MG63 (cell line): Measurements from ENCODE around the gene SLC66A1. TPM values are rescaled to one million over a fixed set of nuclear protein-coding genes. Genes with fewer than 3 reads are reported as not detected.

Experiments
- DNase-seq: peaks from one replicate; pipeline ENCODE4 v3.0.0-alpha.2; 2020
- H3K27me3 ChIP-seq: fragments of 250-450 bp; sonication (Bioruptor Pico); 2 replicates; pipeline ENCODE4 v1.5.1; 2020; ENCODE audit warnings: mild to moderate bottlenecking, moderate library complexity
- H3K36me3 ChIP-seq: fragments of 250-450 bp; sonication (Bioruptor Pico); 2 replicates; pipeline ENCODE4 v1.5.1; 2020; ENCODE audit warnings: mild to moderate bottlenecking, moderate library complexity
- H3K4me3 ChIP-seq: fragments of 250-450 bp; sonication (Bioruptor Pico); 2 replicates; pipeline ENCODE4 v1.5.1; 2020; ENCODE audit warnings: mild to moderate bottlenecking, moderate library complexity
- H3K9me3 ChIP-seq: fragments of 250-450 bp; sonication (Bioruptor Pico); 2 replicates; pipeline ENCODE4 v1.5.1; 2020; ENCODE audit warnings: mild to moderate bottlenecking, moderate library complexity
- total RNA-seq: library from RNA; depleted of rRNA; stranded (reverse); fragments of >200 nt; shearing (Covaris generic); gene quantifications from 2 replicates; pipeline ENCODE4 v1.2.3, GENCODE V29; 2014; ENCODE audit warnings: low replicate concordance; rRNA removed

SLC66A1 gene
- total RNA-seq, 1 experiment from 2014 or later = 19.9 TPM

- peaks cover 46% of the 10 kb centered on the region for H3K36me3 ChIP-seq
- no peak for DNase-seq
- no peaks in the 10 kb centered on the region for H3K27me3 ChIP-seq
- H3K4me3 ChIP-seq = no peak overlapping the region
- no peaks in the 10 kb centered on the region for H3K9me3 ChIP-seq
These were observed 62.1 kb downstream of the SLC66A1 start for GRCh38 chr1:19374083-19374801.

GRCh38 chr1:19374926-19375325 is 62.8 kb downstream of the SLC66A1 start:
- Histone ChIP-seq H3K36me3 (peaks cover 53% of the 10 kb centered on the region), H3K9me3 (no peaks in the 10 kb centered on the region), H3K27me3 (no peaks in the 10 kb centered on the region), H3K4me3 (no peak overlapping the region)
- no peak for DNase-seq

GRCh38 chr1:19375631-19376400 is 63.7 kb downstream of the SLC66A1 start:
- Histone ChIP-seq H3K36me3 (peaks cover 59% of the 10 kb centered on the region), H3K4me3 (no peak overlapping the region), H3K9me3 (no peaks in the 10 kb centered on the region), H3K27me3 (no peaks in the 10 kb centered on the region)
- DNase-seq = no peak

- Histone ChIP-seq H3K36me3 (peaks cover 59% of the 10 kb centered on the region), H3K27me3 (no peaks in the 10 kb centered on the region), H3K4me3 (no peak overlapping the region), H3K9me3 (no peaks in the 10 kb centered on the region)
- DNase-seq = no peak
These were observed 64.6 kb downstream of the SLC66A1 start for GRCh38 chr1:19376428-19377372.

DNA sequence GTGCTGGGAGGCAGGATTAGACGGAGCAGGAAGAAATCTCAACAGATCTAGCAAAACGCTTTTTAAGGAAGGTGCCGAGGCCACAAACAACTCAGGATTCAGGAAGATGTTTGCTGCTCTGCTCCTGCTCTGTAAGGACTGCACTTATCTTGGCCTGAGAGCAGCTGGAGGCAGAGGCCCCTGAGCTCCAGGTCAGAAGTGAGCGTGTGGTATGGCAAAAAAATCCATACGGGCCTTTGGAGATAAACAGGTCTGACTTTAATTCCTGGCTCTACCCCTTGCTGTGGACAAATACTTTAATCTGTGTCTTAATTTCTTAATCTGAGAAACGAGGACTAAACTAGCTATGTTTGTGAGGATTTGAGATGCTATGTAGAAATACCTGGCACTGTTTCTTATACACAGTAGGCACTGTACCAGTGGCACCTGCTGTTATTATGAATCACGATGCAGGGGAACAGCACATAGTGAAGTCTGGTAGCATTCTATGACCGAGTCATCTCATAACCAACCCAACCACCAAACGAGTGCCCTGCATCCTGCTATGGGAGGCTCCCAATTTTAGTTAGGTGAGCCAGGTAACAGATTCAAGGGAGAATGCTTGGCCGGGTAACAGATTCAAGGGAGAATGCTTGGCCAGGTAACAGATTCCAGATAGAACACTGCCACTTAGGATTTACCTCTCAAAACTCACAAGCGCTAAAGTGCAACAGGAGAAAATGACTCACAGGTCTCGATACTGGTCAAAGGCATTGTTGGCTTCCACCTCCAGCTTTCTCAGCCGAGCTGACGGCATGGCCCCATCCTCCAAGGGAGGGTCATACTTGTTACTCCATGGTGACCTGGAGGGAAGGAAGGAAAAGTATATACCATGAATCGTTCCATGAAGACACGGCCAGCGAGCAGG is 65.9 kb downstream of the SLC66A1 start:
- Histone ChIP-seq H3K9me3 (no peaks in the 10 kb centered on the region), H3K36me3 (peaks cover 65% of the 10 kb centered on the region), H3K4me3 (no peak overlapping the region), H3K27me3 (no peaks in the 10 kb centered on the region)
- no peak for DNase-seq

Other genes starting within 250 kb of the SLC66A1 start
- 35.0 and 47.0 TPM in 2 replicates for gene UBR4, start 102.1 kb upstream of the SLC66A1 start, total RNA-seq
- gene EMC1, start 60.8 kb upstream of the SLC66A1 start, total RNA-seq = 43.8 and 49.6 TPM in 2 replicates
- 97.4 and 130 TPM in 2 replicates for gene MRTO4, start 60.5 kb upstream of the SLC66A1 start, total RNA-seq
- 0.95 TPM in 1 of 2 replicates, not detected in the other for gene AKR7A3, start 23.6 kb upstream of the SLC66A1 start, total RNA-seq
- 62.1 and 83.3 TPM in 2 replicates for gene AKR7A2, start 182 bp upstream of the SLC66A1 start, total RNA-seq
- 316 and 357 TPM in 2 replicates for gene CAPZB, start 173.2 kb downstream of the SLC66A1 start, total RNA-seq